Non-pigmented ciliary epithelial cell (primary cell): Measurements from ENCODE around the gene SDK2.
"Not testable (repeated sequence)": the region's sequence is repeated elsewhere in the genome, so short reads cannot be mapped to it uniquely, and the experiment has no call there.

Experiments
- DNase-seq: peaks from one replicate; pipeline ENCODE4 v3.0.0-alpha.2; 2010; ENCODE audit warnings: low read depth

The SDK2 gene

GRCh38 chr17:73318427-73318813 lies 325.8 kb downstream of the SDK2 start:
- DNase-seq = no peak

DNA sequence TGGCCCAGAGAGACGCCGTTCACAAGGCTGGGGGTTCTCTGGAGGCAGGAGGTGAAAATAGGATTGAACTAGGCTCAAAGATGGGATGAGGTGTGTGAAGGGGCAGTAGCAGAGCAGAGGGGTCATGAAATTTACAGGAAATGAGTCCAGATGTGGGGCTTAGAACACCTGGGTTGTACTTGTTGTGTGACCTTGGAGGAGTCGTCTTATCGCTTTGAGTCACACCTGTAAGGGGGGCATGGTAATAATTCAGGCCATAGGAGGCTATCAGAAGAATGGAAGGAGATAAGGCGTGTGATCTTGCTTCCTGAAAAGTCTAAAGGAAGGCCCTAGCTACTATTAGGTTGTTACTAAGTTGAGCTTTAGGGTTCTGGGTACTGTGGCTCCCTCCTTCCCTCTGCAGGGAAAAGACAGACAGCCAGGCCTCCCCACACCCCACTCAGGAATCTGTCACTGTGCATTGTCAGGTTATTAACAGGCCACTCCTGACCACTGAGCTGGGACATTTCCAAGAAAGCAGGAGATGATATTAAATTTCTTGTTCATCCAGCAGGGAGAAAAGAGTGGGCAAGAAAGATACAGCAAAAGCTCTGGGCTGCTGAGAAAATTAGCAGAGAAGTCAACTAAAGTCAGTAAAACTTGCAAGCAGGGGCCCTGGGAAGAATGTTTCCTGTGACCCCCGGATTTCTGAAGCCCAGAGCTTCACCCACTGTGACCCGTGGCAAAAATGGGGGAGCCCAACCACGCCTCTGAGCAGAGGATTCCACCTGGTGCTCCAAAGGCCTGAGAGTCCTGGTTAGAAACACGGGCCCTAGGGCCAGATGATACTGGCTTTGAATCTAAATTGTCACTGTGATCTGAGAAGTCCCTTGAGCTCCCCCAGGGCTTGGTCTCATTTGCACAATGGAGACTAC lies 326.5 kb downstream of the SDK2 start:
- DNase-seq = no peak

DNA sequence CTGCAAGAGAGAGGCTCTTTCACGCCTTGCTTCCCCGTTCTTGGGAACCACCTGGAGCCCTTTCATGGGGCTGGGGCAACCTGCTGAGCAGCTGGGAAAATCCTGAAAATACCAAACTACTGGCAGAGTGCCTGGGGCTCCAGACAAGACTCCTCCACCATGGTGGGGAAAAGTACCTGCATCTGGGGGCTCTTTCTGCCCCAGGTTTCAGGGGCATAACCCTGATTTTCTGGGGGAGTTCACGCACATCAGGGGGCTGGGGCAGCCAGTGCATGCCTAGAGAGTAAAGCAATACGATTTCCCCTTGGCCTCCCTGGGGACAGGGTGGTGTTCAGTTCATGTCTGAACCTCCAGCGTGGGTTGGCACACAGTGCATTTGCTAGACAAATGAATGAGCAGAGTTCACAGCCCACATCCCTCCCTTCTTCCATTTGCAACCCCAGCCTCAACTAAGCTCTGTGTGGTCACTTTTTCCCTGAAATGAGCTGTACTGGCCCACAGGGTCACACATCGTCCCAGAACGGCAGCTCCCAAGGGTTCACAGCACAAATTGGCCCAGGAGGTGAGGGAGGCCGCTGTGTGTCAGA lies 327.2 kb downstream of the SDK2 start:
- no peak for DNase-seq

GRCh38 chr17:73315471-73315870 lies 328.8 kb downstream of the SDK2 start:
- no peak for DNase-seq

DNA sequence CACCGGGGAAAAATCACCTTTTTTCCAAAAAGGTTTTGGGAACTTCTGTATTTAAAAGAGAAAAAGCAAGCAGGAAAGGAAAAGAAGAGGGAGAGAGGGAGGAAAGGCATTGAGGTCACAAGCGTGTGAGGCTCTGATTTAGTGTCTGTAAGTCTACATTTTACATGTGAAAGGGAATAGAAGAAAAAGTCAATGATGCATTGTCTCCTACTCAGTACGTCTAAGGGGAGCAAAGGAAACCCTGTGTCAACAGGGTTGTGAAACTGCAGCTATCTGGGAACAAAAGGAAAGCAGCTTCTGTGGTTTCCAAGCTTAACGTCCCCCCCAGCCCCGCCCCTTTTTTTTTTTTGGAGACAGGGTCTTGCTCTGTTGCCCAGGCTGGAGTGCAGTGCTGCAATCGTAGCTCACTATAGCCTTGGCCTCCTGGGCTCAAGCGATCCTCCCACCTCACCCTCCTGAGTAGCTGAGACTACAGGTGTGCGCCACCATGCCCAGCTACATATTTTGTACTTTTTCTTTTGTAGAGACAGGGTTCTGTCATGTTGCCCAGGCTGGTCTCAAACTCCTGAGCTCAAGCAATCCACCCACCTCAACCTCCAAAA lies 330.6 kb downstream of the SDK2 start:
- no peak for DNase-seq

DNA sequence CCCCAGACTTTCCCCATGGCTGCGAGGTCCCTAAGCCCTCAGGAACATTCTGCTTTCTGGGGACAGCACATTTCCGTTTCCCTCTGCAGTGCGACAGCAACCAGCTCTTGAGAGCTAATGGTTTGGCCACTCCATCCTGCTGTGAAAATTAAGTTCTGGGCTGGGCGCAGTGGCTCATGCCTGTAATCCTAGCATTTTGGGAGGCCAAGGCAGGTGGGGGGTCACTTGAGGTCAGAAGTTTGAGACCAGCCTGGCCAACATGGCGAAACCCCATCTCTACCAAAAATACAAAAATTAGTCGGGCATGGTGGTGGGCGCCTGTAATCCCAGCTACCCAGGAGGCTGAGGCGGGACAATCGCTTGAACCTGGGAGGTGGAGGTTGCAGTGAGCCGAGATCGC lies 331.4 kb downstream of the SDK2 start:
- not testable (repeated sequence) for DNase-seq

DNA sequence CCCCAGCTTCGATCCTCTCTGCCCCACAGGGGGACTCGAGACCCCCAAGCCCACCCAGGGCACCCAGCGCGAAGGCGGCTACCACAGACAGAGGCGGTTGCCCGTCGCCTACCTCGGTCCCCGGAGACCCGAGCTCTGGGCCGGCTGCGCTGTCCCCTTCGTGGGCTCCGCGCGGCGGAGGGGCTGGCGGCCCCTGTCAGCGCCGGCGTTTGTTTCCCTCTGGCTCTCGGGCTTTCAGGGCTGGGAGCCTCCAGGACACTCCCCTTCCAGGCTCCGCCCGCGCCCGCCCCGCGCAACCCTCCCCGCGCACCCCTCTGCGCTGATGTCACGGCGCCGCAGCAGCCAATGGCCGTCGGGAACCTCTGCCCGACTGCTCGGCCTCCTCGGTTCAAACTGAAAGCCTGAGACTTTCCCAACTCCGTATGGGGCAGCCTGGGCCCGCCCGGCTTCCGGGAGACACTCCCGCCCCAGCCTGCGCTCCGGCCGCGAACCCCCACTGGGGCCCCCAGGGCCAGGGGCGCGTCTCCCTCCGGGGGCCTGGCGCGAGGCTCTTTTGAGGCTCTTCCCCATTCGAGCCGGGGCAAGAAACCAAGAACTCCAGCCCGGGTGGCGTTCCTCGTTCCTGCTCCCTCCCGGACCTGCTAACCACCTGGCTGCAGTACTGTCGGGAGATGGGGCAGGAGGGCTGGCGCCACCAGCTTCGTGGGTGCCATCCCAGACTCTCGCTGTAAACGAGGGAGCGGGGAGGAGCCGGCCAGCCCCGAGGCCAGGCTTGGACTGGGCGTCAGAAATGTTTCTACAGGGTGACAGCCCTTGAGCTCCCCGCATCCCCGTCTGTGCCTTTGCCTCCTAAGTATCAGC lies 332.2 kb downstream of the SDK2 start, which contains the start of gene CDC42EP4:
Gene CDC42EP4, minus strand, starts transcription at position 221 of the 861 bp plus-strand sequence. CDS start 25,501 bp downstream, outside the sequence.
- no peak for DNase-seq

DNA sequence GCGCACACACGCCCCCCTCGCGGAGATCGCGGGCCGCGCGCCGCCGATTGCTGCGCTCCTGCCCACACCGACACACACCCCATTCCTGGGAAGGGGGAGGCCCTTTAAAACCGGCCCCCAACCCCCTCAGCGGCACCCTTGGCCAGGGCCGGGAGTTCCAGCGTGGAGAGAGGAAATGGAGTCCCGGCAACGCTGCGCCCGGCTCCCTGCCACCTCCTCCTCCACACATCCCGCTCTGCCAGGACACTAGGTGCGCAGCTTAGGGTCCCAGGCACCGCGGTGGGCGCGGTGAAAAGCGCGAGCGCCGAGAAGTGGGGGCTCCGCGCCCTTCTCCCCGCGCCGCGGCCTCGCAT lies 332.8 kb downstream of the SDK2 start:
- DNase-seq = no peak

- DNase-seq = no peak
Observed at GRCh38 chr17:73309727-73310596, 334.3 kb downstream of the SDK2 start.

DNA sequence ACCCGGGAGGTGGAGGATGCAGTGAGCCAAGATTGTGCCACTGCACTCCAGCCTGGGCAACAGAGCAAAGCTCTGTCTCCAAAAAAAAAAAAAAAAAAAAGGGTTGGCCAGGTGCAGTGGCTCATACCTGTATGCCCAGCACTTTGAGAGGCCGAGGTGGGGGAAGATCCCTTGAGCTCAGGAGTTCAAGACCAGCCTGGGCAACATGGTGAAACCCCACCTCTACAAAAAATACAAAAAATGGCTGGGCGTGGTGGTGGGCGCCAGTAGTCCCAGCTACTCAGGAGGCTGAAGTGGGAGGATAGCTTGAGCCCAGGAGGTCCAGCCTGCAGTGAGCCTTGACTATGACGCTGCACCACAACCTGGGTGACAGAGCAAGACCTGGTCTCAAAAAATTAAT lies 335.3 kb downstream of the SDK2 start:
- not testable (repeated sequence) for DNase-seq

DNA sequence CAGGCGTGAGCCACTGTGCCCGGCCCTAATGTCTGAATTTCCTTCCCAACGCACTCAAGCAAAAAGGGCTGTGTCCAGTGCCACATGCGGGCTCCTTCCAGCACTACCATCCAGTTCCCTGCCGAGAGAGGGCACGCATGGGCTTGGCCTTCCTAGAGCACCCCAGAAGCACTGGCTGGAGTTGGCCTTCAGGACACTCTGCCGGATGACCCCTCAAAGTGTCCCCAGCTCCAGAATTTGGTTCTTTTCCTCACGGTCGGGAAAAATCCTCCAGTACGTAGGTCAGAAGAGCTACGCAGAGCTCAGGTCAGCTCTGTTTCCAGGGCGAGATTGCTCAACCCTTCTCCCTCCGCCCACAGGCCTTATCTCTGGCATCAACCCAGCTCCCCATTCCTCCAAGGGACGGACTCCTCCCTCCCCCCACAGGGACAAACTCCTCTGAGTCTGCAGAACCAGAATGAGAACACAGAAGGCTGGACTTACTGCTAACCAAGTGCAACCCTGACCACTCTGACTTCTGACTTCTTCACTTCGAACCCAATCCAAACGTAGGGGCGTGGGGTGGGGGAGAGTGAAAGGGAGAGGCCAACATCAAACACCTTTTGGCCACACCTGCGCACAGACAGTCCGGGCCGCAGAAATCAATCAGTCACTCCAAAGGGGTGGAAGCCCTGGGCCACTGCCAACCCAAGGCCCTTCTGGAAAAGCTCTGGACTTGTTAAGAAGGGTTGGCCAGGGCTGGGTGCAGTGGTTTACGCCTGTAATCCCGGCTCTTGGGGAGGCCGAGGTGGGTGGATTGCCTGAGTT lies 336.0 kb downstream of the SDK2 start:
- no peak for DNase-seq

GRCh38 chr17:73307130-73307529 lies 337.1 kb downstream of the SDK2 start:
- no peak for DNase-seq

DNA sequence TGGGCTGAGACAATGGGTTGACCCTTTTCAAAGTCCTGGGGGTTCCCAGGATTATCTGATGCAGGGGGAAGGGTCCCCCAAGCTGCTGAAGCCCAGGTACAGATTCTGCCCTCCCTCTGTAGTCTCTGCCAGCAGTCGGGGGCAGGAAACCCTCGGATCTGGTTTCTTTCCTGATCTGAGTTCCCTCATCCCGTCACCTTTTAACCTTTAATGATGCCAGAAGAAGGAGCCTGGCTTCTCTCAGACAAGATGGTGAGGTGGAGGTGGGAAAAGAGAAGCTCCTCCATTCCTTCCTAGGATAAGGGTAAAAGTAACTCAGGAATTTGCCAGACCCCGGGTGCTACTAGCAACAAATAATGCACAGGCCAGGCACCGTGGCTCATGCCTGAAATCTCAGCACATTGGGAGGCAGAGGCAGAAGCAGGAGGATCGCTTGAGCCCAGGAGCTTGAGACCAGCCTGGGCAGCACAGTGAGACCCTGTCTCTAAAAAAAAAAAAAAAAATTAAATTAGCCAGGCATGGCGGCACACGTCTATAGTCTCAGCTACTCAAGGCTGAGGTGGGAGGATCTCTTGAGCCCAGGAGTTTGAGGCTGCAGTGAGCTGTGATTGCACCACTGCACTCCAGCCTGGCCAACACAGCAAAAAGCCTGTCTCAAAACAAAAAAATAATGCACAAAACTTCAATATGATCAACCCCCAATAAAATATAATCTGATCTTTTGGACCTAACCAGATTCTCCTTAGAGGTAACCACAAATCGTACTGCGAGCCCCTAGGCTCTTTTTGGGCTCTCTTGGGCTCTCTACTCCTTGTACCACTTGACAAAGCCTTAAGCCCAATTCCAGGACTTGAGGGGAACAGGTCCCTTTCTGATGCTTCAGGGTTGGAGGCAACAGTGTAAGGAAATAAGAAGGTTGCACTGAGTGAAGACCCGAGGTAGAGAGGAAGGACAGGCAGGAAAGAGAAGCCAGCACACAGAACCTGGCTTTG lies 338.1 kb downstream of the SDK2 start:
- DNase-seq = no peak

GRCh38 chr17:73304971-73305812 lies 339.1 kb downstream of the SDK2 start:
- no peak for DNase-seq

GRCh38 chr17:73304438-73304837 lies 339.8 kb downstream of the SDK2 start:
- DNase-seq = no peak

- DNase-seq = no peak
Observed at GRCh38 chr17:73302189-73302588, 342.1 kb downstream of the SDK2 start.

DNA sequence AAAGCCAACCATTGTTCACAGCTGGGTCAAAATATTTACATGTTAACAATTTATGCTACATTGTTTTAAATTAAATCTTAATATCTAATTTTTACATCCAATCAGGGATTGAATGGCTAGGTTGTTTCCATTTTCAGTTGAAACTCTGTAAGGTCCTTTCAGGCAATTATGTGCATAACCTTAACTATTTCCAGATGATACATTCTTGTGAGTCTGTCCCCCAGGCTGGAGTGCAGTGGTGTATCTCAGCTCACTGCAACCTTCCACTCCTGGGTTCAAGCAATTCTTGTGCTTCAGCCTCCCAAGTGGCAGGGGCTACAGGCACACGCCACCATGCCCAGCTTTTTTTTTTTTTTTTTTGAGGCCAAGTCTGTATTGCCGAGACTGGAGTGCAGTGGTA lies 342.9 kb downstream of the SDK2 start:
- no peak for DNase-seq

DNA sequence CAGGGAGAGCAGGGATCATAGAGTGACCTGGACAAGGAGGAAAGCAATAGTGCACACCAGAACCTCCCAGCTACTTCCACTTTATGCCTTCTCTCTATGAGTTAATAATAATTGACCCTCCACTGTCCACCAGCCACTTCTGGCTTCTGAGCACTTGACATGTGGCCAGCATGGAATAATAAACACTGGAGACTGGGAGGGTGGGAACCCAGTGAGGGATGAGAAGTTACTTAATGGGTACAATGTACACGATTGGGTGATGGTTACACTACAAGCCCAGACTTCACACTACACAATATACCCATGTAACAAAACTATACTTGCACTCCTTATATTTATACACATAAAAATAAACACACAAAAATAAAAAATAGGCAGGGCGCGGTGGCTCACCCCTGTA lies 343.9 kb downstream of the SDK2 start:
- no peak for DNase-seq
